Measurements from ENCODE around the gene FNDC3B. TPM values are rescaled to one million over a fixed set of nuclear protein-coding genes. Genes with fewer than 3 reads are reported as not detected.

Gene FNDC3B
- total RNA-seq, 1 donor from 2014 or later = 71.3 TPM

DNA sequence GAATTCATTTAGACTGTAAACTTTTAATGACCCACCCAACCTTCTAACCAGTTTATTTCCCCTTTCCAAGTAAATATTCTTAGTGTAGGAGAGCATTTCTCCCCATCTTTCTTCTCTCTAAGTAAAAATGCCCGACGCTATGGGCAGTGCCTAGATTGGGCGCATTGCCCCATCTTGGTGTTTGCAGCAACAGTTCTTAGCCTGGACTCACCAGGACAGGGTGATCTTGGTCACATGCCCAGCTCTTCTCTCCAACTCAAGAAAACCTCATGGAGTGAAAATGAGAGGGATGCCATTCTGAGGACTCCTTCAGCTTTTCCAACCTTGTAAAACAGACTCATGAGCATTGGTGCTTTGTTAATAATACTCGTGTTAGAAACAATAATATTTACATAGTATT, 332.2 kb downstream of the FNDC3B start:
- no peak overlapping the region for H3K4me3 ChIP-seq (ENCODE audit: low read depth, low read length)
- TF ChIP-seq, protein P1, sequence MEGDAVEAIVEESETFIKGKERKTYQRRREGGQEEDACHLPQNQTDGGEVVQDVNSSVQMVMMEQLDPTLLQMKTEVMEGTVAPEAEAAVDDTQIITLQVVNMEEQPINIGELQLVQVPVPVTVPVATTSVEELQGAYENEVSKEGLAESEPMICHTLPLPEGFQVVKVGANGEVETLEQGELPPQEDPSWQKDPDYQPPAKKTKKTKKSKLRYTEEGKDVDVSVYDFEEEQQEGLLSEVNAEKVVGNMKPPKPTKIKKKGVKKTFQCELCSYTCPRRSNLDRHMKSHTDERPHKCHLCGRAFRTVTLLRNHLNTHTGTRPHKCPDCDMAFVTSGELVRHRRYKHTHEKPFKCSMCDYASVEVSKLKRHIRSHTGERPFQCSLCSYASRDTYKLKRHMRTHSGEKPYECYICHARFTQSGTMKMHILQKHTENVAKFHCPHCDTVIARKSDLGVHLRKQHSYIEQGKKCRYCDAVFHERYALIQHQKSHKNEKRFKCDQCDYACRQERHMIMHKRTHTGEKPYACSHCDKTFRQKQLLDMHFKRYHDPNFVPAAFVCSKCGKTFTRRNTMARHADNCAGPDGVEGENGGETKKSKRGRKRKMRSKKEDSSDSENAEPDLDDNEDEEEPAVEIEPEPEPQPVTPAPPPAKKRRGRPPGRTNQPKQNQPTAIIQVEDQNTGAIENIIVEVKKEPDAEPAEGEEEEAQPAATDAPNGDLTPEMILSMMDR (IDR thresholded peaks at IDR 0.05; ENCODE audit: insufficient read depth, low read length, poor library complexity, severe bottlenecking) = no peak
- no peaks in the 10 kb centered on the region for H3K27me3 ChIP-seq (ENCODE audit: control insufficient read depth, insufficient read depth, low read length)
- no peak for DNase-seq (ENCODE audit: low read depth)
- no peaks in the 10 kb centered on the region for H3K36me3 ChIP-seq (ENCODE audit: control insufficient read depth, insufficient read depth, low read length)

DNA sequence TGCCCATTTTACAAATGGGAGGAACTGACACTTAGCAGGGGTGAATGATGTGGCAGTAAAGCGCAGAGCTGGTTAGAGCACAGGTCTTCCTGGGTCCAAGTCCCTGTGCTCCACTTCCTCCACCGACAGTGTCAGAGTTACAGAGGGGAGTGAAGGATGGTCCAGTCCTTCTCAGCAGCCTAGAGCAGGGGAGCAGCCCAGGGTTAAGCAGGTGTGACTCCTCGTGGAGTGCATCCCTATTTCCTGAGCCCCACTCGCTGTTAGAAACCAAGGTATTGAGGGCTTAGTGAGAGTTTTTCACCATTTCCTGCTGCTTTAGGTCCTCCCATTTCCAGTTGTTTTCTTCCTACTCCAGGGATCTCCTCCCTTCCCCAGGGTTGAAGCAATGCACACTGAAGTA, 333.5 kb downstream of the FNDC3B start:
- no peaks in the 10 kb centered on the region for H3K27me3 ChIP-seq (ENCODE audit: control insufficient read depth, insufficient read depth, low read length)
- TF ChIP-seq, protein P1 (IDR thresholded peaks at IDR 0.05; ENCODE audit: insufficient read depth, low read length, poor library complexity, severe bottlenecking) = no peak
- no peaks in the 10 kb centered on the region for H3K36me3 ChIP-seq (ENCODE audit: control insufficient read depth, insufficient read depth, low read length)
- H3K4me3 ChIP-seq (ENCODE audit: low read depth, low read length) = no peak overlapping the region
- DNase-seq (ENCODE audit: low read depth) = no peak

DNA sequence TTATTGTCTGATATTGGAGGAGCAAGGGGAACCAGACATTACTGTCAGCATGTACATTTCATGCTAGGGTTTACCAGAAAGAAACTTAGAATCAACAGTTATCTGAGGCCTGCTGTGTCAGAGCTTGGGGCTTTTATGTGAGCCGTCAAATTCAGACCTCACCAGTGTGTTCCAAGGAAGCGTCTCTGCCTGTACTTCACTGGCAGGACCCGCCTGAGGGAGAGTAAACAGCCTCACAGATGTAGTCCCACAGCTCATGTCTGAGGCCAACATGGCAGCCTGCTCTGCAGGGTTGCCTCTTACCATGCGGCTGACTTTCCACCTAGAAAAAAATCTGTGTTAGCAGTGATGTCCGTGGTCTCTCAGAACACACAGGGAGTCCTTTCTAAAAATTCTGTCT, 334.5 kb downstream of the FNDC3B start:
- TF ChIP-seq, protein P1 (IDR thresholded peaks at IDR 0.05; ENCODE audit: insufficient read depth, low read length, poor library complexity, severe bottlenecking) = no peak

DNA sequence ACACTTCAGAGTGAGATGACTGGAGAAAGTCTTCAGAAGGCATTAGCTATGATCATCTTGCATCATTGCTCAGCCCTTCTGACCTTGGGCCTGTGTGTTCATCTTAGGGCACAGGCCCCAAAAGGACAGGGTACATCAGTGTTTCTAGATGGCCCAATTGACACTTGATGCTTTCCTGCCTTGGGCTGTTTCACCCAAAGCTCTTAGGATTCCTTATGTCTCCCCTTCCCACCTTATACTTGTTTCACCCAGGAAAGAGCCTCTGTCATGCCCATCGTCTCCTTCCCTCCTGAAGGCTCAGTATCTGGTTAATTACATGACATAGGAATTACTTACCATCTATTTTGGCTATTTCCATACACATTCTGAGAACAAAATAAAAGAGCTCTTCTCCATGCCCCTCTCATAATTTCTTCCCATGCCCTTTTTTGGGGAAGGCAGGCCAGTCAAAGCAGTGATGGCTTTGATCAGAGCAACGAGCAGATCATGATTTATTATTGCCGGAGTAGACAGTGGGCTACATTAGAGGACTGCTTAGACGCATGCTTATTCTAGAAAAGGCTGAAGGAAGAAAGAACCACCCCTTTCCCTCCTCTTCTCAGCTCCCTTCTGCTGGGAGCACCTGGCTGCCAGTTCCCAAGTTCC, 335.9 kb downstream of the FNDC3B start:
- Histone ChIP-seq H3K36me3 (ENCODE audit: control insufficient read depth, insufficient read depth, low read length) (peaks cover 3% of the 10 kb centered on the region), H3K4me3 (ENCODE audit: low read depth, low read length) (no peak overlapping the region), H3K27me3 (ENCODE audit: control insufficient read depth, insufficient read depth, low read length) (no peaks in the 10 kb centered on the region)
- TF ChIP-seq, protein P1 (IDR thresholded peaks at IDR 0.05; ENCODE audit: insufficient read depth, low read length, poor library complexity, severe bottlenecking) = no peak
- DNase-seq (ENCODE audit: low read depth) = no peak

More for the DNA sequence above, 334.5 kb downstream of the FNDC3B start:
- peaks cover 1% of the 10 kb centered on the region for H3K36me3 ChIP-seq (ENCODE audit: control insufficient read depth, insufficient read depth, low read length)
- H3K4me3 ChIP-seq (ENCODE audit: low read depth, low read length) = no peak overlapping the region
- no peaks in the 10 kb centered on the region for H3K27me3 ChIP-seq (ENCODE audit: control insufficient read depth, insufficient read depth, low read length)
- no peak for DNase-seq (ENCODE audit: low read depth)

DNA sequence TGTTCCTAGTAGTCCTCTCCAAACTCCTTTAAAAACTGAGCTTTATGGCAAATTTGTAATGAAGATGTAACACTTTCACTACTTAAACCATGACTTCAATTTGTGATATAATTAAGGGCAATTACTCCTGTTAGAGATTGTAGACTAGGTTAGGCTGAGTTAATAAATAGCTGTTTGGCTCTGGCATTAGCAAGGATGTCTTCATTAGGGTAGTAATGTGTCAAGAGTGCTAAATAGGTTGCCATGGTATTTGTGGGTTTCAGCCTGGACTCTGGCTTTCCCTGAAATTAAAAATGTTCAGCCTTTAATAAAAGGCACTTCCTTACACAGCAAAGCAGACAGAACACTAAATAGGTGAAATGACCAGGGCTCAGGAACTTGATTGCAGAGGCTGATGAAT, 337.0 kb downstream of the FNDC3B start:
- H3K4me3 ChIP-seq (ENCODE audit: low read depth, low read length) = no peak overlapping the region
- H3K27me3 ChIP-seq (ENCODE audit: control insufficient read depth, insufficient read depth, low read length) = no peaks in the 10 kb centered on the region
- H3K36me3 ChIP-seq (ENCODE audit: control insufficient read depth, insufficient read depth, low read length) = peaks cover 3% of the 10 kb centered on the region
- DNase-seq (ENCODE audit: low read depth) = no peak
- TF ChIP-seq, protein P1 (IDR thresholded peaks at IDR 0.05; ENCODE audit: insufficient read depth, low read length, poor library complexity, severe bottlenecking) = no peak

DNA sequence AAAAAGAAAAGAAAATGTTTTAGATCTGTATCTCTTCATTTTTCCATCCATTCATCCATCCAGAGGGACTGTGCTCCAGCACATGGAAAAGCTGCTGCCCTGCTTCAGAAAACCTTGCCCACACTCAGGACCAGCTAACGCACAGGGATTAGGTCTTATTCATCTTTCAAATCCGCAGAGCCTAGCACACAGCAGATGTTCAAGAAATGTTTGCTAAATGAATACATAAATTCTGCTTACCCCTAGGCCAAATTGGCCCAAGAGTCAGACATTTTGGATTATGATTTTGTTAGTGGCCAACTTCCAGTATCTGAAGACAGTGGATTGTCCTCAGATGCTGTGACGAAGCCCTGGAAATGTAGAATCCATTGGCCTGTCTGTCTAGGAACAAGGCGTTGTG, 337.5 kb downstream of the FNDC3B start:
- peaks cover 3% of the 10 kb centered on the region for H3K36me3 ChIP-seq (ENCODE audit: control insufficient read depth, insufficient read depth, low read length)
- TF ChIP-seq, protein P1 (IDR thresholded peaks at IDR 0.05; ENCODE audit: insufficient read depth, low read length, poor library complexity, severe bottlenecking) = no peak
- DNase-seq (ENCODE audit: low read depth) = no peak
- H3K4me3 ChIP-seq (ENCODE audit: low read depth, low read length) = no peak overlapping the region
- no peaks in the 10 kb centered on the region for H3K27me3 ChIP-seq (ENCODE audit: control insufficient read depth, insufficient read depth, low read length)

All from kidney epithelial cell (primary cell).